VCaP (cell line): ENCODE measurements around the gene MANEA.
A peak's percentile ranks its signal among the peaks of the same experiment; 100 is the strongest.

ENCODE experiments used
- H3K27ac ChIP-seq: fragments of 450-650 bp; 2 replicates; pipeline ENCODE4 v1.5.1; 2017
- TF ChIP-seq, protein P1 (sequence below): fragments of 450-650 bp; conservative IDR thresholded peaks from 2 replicates; pipeline ENCODE4 v1.5.1; 2017; ENCODE audit warnings: mild to moderate bottlenecking, moderate library complexity

Gene MANEA

DNA sequence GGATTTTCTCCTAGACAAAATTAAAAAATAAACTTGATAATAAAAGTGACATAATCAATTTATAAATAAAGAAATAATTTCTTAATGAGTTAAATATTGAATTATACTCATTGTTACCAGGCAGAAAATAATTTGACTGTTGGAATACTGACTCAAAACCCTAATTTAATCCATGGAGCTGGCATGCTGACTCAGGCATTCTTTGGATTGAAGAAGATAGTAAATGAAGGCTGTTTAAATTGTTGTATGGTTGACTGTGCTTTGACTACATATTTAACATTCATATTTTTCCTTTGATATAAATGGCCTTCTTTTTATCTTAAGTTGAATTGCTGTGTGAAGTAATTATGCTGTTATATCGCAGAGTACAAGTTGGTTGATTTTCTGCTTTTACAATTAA is 11.7 kb downstream of the MANEA start:
- TF ChIP-seq, protein P1, sequence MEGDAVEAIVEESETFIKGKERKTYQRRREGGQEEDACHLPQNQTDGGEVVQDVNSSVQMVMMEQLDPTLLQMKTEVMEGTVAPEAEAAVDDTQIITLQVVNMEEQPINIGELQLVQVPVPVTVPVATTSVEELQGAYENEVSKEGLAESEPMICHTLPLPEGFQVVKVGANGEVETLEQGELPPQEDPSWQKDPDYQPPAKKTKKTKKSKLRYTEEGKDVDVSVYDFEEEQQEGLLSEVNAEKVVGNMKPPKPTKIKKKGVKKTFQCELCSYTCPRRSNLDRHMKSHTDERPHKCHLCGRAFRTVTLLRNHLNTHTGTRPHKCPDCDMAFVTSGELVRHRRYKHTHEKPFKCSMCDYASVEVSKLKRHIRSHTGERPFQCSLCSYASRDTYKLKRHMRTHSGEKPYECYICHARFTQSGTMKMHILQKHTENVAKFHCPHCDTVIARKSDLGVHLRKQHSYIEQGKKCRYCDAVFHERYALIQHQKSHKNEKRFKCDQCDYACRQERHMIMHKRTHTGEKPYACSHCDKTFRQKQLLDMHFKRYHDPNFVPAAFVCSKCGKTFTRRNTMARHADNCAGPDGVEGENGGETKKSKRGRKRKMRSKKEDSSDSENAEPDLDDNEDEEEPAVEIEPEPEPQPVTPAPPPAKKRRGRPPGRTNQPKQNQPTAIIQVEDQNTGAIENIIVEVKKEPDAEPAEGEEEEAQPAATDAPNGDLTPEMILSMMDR = no peak
- H3K27ac ChIP-seq = no peak overlapping the region

DNA sequence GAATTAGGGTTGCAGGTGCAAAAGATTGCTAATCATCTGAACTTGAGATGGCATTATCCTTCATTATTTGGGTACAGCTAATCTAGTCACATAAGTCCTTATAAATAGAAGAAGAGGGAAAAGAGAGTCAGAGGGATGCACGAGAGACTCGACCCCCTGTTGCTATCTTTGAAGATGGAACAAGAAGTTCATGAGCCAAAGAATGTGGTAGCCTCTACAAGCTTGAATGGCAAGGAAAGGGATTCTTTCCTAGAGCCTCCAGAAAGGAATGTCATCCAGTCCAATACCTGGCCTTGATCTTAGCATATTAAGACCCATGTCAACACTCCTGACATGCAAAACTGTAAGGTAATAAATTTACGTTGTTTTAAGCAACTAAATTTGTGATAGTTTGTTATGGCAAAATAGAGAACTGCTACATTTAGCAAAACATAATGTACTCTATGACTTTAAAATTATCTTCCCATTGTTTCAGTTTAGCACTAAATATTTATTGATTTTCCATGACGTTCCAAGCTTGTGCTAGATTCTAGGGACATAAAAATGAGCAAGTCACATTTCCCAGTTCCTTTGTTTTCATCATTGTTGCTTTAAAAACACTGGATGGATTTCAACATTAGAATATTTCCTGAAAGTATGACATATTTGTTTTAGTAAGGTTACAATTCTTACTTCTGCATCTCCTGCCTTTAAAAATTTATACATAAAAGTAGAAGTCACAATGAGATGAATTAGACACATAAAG is 12.7 kb downstream of the MANEA start:
- TF ChIP-seq, protein P1 = no peak
- no peak overlapping the region for H3K27ac ChIP-seq

DNA sequence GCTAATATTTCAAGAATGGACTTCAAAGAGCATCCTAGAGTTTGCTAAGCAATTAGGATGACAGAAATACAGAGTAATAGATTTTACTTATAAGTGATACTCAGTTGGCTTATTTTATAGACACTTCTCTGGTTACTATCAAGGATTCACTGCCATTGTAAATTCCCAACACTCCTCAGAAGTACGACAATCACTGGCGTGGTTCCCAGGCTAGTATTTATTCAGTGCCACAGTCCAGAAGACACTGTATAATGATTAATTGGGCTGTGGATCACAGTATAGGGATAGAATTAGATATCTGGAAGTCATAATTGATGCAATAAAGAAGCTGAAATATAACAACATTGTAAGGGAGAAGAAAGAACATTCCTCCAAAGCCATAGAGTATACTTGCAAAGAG is 15.7 kb downstream of the MANEA start:
- TF ChIP-seq, protein P1 = no peak
- H3K27ac ChIP-seq = peak overlapping the region; percentile 56

DNA sequence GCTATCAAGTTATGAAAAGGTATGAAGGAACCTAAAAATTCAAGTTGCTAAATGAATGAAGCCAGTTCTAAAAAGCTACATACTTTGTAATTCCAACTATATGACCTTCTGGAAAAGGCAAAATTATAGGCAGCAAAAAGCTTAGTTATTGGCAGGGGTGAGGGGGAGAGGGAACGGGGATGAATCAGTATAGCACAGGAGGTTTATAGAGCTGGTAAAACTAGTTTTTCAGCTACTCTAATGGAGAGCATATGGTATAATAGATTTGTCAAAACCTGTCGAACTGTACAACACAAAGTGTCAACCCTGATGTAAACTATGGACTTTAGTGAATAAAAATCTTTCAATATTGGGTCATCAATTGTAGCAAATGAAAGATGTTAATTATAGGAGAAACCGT is 18.7 kb downstream of the MANEA start:
- H3K27ac ChIP-seq = no peak overlapping the region
- TF ChIP-seq, protein P1 = no peak

DNA sequence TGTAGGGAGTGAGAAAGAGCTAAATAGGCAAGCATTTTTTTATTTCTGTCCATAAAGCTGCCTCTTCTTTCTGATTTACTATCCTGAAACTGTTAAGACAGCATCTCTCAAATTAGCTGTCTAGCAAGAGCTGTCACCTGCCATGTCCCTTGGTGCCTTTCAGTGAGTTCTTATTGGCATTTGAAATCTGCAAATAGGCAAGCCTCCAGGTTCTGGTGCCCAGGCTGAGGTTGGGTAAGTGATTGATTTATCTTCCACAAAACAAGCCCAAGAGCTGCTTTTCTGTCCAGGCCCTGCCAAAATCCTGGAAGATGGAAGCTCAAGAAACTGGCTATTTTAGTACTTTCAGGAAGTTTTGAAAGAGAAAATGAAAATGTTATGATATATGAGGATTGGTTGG is 22.4 kb downstream of the MANEA start:
- no peak overlapping the region for H3K27ac ChIP-seq
- TF ChIP-seq, protein P1 = no peak

DNA sequence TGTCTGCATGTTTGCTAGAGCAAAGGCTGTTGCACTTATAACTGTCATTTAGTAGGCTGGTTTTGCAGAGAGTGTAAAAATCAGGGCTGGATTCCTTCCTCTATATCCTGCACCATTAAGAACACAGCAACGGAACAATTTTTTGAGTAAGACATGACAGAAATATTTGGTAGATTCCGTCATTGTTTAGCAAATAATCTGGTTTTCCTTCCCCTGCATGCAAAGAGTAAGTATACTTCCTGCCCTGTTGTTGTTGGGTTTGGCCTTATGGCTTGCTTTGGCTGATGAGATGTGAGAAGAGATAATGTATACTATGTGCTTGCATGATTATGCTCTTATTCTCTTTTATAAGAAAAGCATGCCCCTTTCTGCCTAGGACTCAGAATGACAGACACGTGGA is 23.8 kb downstream of the MANEA start:
- H3K27ac ChIP-seq = no peak overlapping the region
- TF ChIP-seq, protein P1 = no peak

DNA sequence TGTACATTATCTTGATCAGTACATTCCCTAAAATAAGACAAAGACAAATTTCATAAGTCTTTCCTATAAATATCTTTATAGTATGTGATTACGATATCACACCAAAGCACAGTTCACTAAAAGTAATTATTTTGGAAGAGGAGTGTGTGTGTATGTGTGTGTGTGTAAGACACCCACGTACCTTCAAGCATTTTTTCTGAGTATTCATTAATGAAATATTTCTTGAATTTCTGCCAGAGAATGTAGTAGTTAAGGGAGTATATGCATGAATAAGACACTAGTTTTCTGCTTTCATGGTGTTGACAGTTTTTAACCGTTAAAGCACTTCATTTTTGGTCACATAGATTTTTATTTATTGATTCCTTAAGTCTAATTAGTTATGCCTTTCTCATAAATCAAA is 36.8 kb downstream of the MANEA start:
- TF ChIP-seq, protein P1 = no peak
- no peak overlapping the region for H3K27ac ChIP-seq
